Stimulated activated CD8-positive, alpha-beta memory T cell treated with anti-CD3 and anti-CD28 coated beads, Interleukin-15, amount 100 ng/mL, for 48 hours (primary cell): ENCODE measurements around the gene NCOA1.
"Not testable (repeated sequence)": the region's sequence is repeated elsewhere in the genome, so short reads cannot be mapped to it uniquely, and the experiment has no call there.

ENCODE experiments used
- DNase-seq, 2 donors: peaks; one replicate each; pipeline ENCODE4 v3.0.0-alpha.2; 2020; ENCODE audit warnings: low read depth in 2 of 2

NCOA1 gene

GRCh38 chr2:24632172-24632571 lies 141.1 kb downstream of the NCOA1 start:
- DNase-seq: no peak

GRCh38 chr2:24635181-24635580 lies 144.1 kb downstream of the NCOA1 start:
- no peak for DNase-seq

DNA sequence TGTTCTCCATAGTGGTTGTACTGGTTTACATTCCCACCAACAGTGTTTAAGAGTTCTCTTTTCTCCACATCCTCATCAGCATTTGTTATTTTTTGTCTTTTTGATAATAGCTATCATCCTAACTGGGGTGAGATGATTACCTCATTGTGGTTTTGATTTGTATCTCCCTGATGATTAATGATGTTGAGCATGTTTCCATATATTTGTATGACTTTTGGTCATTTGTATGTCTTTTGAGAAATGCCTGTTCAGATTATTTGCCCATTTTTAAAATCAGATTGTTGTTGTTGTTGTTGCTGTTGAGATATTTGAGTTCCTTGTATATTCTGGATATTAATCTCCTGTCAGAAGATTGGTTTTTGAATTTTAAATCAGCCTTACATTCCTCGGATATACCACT lies 147.5 kb downstream of the NCOA1 start:
- no peak for DNase-seq

DNA sequence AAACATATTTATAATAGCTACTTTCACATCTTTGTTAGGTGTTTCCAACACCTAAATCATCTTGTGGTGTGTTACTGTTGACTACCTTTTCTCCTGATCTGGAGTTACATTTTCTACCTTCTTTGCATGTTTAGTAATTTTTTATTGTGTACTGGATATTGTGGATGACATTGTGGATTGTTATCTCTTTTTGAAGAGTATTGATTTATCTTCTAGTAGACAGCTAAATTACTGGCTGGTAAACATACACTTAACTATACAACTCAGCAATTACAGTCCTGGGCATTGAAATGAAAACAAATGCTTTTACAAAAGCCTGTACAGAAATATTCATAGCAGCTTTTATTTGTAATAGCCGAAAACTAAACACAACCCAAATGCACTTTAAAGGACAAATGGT lies 151.3 kb downstream of the NCOA1 start:
- no peak for DNase-seq

DNA sequence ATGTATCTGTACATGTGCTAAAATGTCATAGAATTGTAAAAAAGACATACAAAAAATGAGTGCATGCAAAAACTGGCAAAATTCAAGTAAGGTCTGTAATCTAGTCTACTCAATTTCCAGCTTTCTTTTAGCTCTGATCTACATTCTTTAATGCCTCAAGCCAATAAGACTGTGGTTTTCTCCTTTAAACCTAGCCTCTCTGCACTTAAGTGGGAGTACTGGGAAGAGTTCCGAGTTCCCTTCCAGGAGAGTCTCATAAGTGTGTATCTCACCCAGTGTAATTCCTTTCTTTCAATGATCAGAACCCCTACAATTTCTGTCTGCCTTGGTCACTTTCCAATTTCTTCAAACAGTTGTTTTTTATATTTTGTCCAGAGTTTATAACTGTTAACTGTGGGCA lies 152.0 kb downstream of the NCOA1 start:
- no peak for DNase-seq

GRCh38 chr2:24644032-24644431 lies 153.0 kb downstream of the NCOA1 start:
- DNase-seq: no peak

- no peak for DNase-seq
Measured at GRCh38 chr2:24650997-24651642, 160.1 kb downstream of the NCOA1 start.

DNA sequence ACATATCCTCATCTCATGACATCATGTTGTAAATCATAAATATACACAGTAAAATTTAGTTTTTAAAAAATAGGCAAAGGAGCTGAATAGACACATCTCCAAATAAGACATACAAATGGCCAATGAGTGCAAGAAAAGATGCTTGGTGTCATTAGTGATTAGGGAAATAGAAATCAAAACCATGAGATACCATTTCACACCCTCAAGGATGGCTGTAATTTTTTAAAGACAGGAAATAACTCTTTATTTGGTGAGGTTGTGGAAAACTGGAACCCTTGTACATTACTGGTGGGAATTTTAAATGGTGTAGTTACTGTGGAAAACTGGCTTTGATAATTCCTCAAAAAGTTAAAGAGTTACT lies 160.6 kb downstream of the NCOA1 start:
- DNase-seq: no peak

DNA sequence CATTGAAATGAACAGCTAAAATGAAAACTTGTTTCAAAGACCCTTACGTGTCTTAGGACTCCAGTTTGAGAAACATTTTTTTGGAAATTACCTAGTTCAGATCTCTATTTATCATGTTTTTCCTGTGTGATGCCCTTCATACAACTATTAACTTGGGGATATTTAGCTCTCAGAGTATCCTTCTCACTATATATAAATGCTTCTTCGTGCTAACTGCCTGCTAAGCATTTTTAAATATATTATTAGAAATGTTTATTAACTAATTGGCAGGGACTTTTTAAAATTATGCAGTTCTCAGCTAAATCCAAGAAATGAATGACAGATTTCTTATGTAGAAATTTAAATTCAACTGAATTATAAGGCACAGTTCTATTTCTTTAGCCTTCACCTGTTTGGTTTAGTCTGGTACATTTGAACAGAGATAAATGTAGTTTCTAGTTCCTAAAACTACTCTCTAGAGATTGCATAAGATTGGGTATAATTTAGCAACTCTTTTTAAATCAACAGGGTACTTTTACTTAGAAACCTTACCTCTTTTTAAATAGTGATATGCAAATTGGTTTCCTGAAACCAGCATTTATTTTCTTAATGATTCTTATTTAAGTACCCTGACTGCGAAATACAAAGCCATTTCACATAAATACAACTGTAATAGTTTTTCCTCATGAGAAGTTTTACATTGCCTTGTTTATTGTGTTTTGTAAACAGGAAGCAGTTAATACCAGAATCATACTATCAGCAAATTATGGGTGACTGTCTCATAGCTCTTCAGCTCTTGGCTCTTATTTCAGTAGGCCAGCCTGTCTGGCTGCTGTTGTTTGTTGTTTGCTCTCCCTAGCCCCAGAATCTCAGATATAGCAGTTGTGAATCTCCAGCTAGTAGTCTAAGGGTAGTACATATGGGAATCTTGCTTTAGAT lies 161.5 kb downstream of the NCOA1 start:
- DNase-seq: no peak

DNA sequence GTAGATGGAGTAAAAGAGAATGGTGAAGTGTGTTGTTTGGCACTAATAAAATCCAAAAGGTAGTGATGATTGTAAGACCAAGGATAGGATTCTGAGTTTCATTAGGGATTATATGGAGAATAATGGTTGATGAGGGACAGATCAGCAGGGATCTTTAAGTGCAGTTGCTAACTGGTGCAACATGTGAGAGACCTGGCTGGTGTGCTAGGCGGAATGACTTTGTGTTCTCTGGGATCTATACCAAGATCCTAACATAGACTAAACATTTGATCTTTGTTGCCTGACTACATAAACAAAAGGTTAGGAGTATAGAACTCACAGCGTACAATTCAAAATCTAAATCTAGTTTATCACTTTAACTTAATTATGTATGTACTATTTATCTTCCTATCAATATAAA lies 166.8 kb downstream of the NCOA1 start:
- no peak for DNase-seq

GRCh38 chr2:24658531-24659202 lies 167.6 kb downstream of the NCOA1 start:
- DNase-seq: no peak

DNA sequence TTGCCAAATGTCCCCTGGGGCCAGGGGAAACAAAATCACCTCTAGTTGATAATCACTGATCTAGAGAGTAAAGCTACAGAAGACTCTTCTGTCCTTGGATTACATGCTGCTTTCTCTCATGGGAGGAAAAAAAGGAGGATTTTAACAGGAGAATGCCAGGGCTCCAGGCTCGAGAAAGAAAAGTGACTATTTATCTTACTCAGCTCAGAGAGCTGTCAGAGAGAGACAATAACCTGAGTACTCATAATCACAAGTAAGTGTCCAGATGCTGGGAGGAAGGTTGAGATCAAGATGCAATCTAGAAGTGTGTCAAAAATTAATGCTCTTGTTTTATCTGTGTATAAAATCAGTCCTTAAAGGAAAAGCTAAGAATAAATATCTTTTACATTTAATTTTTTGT lies 168.8 kb downstream of the NCOA1 start:
- DNase-seq: no peak

- DNase-seq: no peak
Measured at GRCh38 chr2:24667542-24667941, 176.5 kb downstream of the NCOA1 start.

DNA sequence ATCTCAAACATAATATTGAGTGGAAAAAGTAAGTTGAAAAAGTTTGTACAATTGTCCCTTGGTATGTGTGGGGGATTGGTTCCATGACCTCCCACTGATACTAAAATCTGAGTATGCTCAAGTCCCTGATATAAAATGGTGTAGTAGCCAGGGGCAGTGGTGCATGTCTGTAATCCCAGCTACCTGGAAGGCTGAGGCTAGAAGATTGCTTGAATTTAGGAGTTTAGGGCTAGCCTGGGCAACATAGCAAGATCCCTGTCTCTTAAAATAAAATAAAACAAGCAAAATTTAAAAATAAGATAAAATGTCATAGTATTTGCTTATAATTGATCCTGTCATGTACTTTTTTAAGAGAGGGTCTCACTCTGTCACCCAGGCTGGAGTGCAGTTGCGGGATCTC lies 180.2 kb downstream of the NCOA1 start:
- no peak for DNase-seq

GRCh38 chr2:24672589-24672988 lies 181.5 kb downstream of the NCOA1 start:
- DNase-seq: no peak

- no peak for DNase-seq
Measured at GRCh38 chr2:24675338-24675737, 184.3 kb downstream of the NCOA1 start.

- no peak for DNase-seq
Measured at GRCh38 chr2:24676493-24676892, 185.4 kb downstream of the NCOA1 start.

DNA sequence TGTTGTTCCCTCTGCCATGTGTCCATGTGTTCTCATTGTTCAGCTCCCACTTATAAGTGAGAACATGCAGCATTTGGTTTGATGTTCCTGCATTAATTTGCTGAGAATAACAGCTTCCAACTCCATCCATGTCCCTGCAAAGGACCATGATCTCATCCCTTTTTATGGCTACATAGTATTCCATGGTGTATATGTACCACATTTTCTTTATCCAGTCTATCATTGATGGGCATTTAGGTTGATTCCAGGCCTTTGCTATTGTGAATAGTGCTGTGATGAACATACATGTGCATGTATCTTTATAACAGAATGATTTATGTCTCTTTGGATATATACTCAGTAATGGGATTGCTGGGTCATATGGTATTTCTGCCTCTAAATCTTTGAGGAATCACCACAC lies 187.0 kb downstream of the NCOA1 start:
- DNase-seq: not testable (repeated sequence)

GRCh38 chr2:24680196-24680595 lies 189.1 kb downstream of the NCOA1 start:
- no peak for DNase-seq

DNA sequence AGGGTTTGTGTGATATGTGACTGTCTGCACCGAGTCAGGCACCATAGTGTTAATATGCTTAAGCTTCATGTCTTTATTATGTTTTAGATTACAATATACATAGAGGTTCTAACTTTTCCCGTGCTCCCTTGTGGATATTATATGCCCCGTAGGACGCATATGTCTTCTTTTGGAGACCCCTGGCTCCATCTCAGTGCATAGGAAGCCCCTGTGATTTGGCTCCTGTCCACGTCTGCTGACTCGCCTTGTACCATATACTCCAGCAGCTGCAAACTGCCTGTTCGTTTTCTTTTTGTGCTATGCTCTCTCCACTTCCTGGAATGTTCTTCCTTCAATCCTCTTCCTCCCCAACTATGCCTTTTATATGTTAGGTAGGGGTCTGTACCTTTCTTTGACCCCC lies 191.2 kb downstream of the NCOA1 start:
- DNase-seq: no peak

GRCh38 chr2:24683408-24683807 lies 192.4 kb downstream of the NCOA1 start:
- DNase-seq: no peak

GRCh38 chr2:24690524-24690923 lies 199.5 kb downstream of the NCOA1 start:
- no peak for DNase-seq

GRCh38 chr2:24691806-24692205 lies 200.8 kb downstream of the NCOA1 start:
- DNase-seq: no peak
